Trophoblast cell (in vitro differentiated cells and primary cell): ENCODE results near the gene NHLH2.

Experiments
- DNase-seq, 2 donors: peaks; one replicate each; pipeline ENCODE4 v3.0.0-alpha.2; 2016
- H2AFZ ChIP-seq: 2 replicates; pipeline ENCODE4 v1.6.1; 2013; ENCODE audit warnings: low read length, moderate library complexity, mild to moderate bottlenecking; ENCODE audit not compliant: insufficient read depth, poor library complexity
- H2AK5ac ChIP-seq: 2 replicates; pipeline ENCODE4 v1.6.1; 2013; ENCODE audit warnings: mild to moderate bottlenecking, low read length
- H2BK120ac ChIP-seq: 2 replicates; pipeline ENCODE4 v1.6.1; 2013; ENCODE audit warnings: low read length, mild to moderate bottlenecking, moderate library complexity; ENCODE audit not compliant: insufficient read depth, poor library complexity
- H2BK12ac ChIP-seq: 2 replicates; pipeline ENCODE4 v1.6.1; 2013; ENCODE audit warnings: mild to moderate bottlenecking, low read length, moderate library complexity
- H2BK5ac ChIP-seq: 2 replicates; pipeline ENCODE4 v1.6.1; 2013; ENCODE audit warnings: low read length, low read depth, moderate library complexity, mild to moderate bottlenecking; ENCODE audit not compliant: poor library complexity
- H3K14ac ChIP-seq: 2 replicates; pipeline ENCODE4 v1.6.1; 2013; ENCODE audit warnings: mild to moderate bottlenecking, low read length
- H3K18ac ChIP-seq: 2 replicates; pipeline ENCODE4 v1.6.1; 2013; ENCODE audit warnings: mild to moderate bottlenecking, low read length
- H3K23ac ChIP-seq: 2 replicates; pipeline ENCODE4 v1.6.1; 2013; ENCODE audit warnings: low read length
- H3K27ac ChIP-seq: 2 replicates; pipeline ENCODE4 v1.5.1; 2013; ENCODE audit warnings: low read depth, mild to moderate bottlenecking, inconsistent platforms, low read length, moderate library complexity
- H3K27me3 ChIP-seq: 2 replicates; pipeline ENCODE4 v1.6.1; 2013; ENCODE audit warnings: inconsistent platforms, mild to moderate bottlenecking, low read length, moderate library complexity; ENCODE audit not compliant: insufficient read depth
- H3K36me3 ChIP-seq, 2 experiments: 1 replicate in 1 of 2; 2 replicates in 1 of 2; pipeline ENCODE4 v1.6.1; 2013; ENCODE audit warnings: low read length in 2 of 2, mild to moderate bottlenecking in 2 of 2, moderate library complexity in 1 of 2; ENCODE audit not compliant: insufficient read depth in 2 of 2, control insufficient read depth in 1 of 2
- H3K4ac ChIP-seq: 2 replicates; pipeline ENCODE4 v1.6.1; 2013; ENCODE audit warnings: low read depth, mild to moderate bottlenecking, low read length, moderate library complexity
- H3K4me1 ChIP-seq, 2 experiments: 1 replicate in 1 of 2; 2 replicates in 1 of 2; pipeline ENCODE4 v1.6.1; 2013; ENCODE audit warnings: low read length in 2 of 2, mild to moderate bottlenecking in 2 of 2, moderate library complexity in 1 of 2; ENCODE audit not compliant: insufficient read depth in 2 of 2, control insufficient read depth in 1 of 2
- H3K4me2 ChIP-seq: 2 replicates; pipeline ENCODE4 v1.6.1; 2013; ENCODE audit warnings: inconsistent platforms, mild to moderate bottlenecking, low read length, moderate library complexity
- H3K4me3 ChIP-seq: 2 replicates; pipeline ENCODE4 v1.5.1; 2013; ENCODE audit warnings: mild to moderate bottlenecking, low read depth, low read length, inconsistent platforms
- H3K79me1 ChIP-seq: one replicate; pipeline ENCODE4 v1.6.1; 2013; ENCODE audit warnings: low read length
- H3K79me2 ChIP-seq: 2 replicates; pipeline ENCODE4 v1.6.1; 2013; ENCODE audit warnings: low read length, mild to moderate bottlenecking; ENCODE audit not compliant: control insufficient read depth, insufficient read depth, poor library complexity
- H3K9ac ChIP-seq: 2 replicates; pipeline ENCODE4 v1.6.1; 2013; ENCODE audit warnings: mild to moderate bottlenecking, low read length
- H3K9me3 ChIP-seq: 2 replicates; pipeline ENCODE4 v1.6.1; 2013; ENCODE audit warnings: low read depth, mild to moderate bottlenecking, control low read depth, inconsistent platforms, low read length; ENCODE audit not compliant: insufficient read depth
- H4K12ac ChIP-seq: 2 replicates; pipeline ENCODE4 v1.6.1; 2013; ENCODE audit warnings: low read depth, mild to moderate bottlenecking, low read length, moderate library complexity
- H4K8ac ChIP-seq: 2 replicates; pipeline ENCODE4 v1.6.1; 2013; ENCODE audit warnings: low read depth, mild to moderate bottlenecking, low read length, moderate library complexity
- H4K91ac ChIP-seq: one replicate; pipeline ENCODE4 v1.6.1; 2013; ENCODE audit warnings: low read depth, mild to moderate bottlenecking, low read length, moderate library complexity
- WGBS: extraction: QIAGEN DNeasy Blood & Tissue Kit; methylation state at CpG from one replicate; pipeline ENCODE4 v1.1.7; 2013; ENCODE audit warnings: missing lambda C conversion rate; ENCODE audit not compliant: insufficient read length, insufficient coverage; ENCODE audit errors: extremely low coverage; 5-methylcytosine and 5-hydroxymethylcytosine counted together

Gene NHLH2

GRCh38 chr1:115865704-115866380, 24.9 kb upstream of the NHLH2 start:
- H3K4ac ChIP-seq = no peak overlapping the region
- H2BK12ac ChIP-seq = no peak overlapping the region
- H3K4me2 ChIP-seq = no peak overlapping the region
- no peak overlapping the region for H2AFZ ChIP-seq
- DNase-seq = no peak
- no peaks in the 10 kb centered on the region for H3K9me3 ChIP-seq
- H3K4me1 ChIP-seq = no peaks in the 10 kb centered on the region
- H3K9ac ChIP-seq = no peak overlapping the region
- no peak overlapping the region for H3K14ac ChIP-seq
- no peak overlapping the region for H4K12ac ChIP-seq
- no peak overlapping the region for H4K91ac ChIP-seq
- H4K8ac ChIP-seq = no peak overlapping the region
- no CpG with 5 or more reads among the region's 4 CpGs for WGBS
- H3K27me3 ChIP-seq = no peaks in the 10 kb centered on the region
- no peaks in the 10 kb centered on the region for H3K79me1 ChIP-seq
- H3K23ac ChIP-seq = no peak overlapping the region
- no peak overlapping the region for H3K27ac ChIP-seq
- H2BK120ac ChIP-seq = no peak overlapping the region
- H3K79me2 ChIP-seq = no peaks in the 10 kb centered on the region
- H2AK5ac ChIP-seq = no peak overlapping the region
- H3K18ac ChIP-seq = no peak overlapping the region
- H2BK5ac ChIP-seq = no peak overlapping the region
- no peaks in the 10 kb centered on the region for H3K36me3 ChIP-seq
- no peak overlapping the region for H3K4me3 ChIP-seq

DNA sequence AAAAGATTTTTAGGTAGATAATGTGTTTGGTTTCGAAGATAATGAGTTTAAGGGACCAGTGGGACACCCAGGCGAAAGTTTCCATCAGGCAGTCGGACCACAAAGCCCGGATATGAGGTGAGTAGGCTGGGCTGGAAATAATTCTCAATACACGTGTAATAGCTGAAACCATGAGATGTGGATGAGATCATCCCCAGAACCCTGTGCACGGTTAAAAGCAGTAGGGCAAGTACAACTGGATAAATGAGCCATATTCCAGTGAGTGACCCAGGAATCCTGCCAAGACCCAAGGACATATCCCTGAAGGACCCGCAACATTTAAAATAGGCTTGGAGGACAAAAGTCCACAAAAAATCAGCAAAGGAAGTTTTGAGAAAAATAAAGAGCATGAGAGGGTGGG, 21.5 kb upstream of the NHLH2 start:
- no peaks in the 10 kb centered on the region for H3K27me3 ChIP-seq
- H3K79me2 ChIP-seq = no peaks in the 10 kb centered on the region
- no peak overlapping the region for H4K8ac ChIP-seq
- H2BK12ac ChIP-seq = no peak overlapping the region
- H2AFZ ChIP-seq = no peak overlapping the region
- no peak overlapping the region for H3K4me3 ChIP-seq
- no peak overlapping the region for H3K4me2 ChIP-seq
- 100% methylated on average over 1 of the region's 7 CpGs for WGBS
- H3K4me1 ChIP-seq = no peaks in the 10 kb centered on the region
- H4K91ac ChIP-seq = no peak overlapping the region
- no peak overlapping the region for H2BK120ac ChIP-seq
- H3K27ac ChIP-seq = no peak overlapping the region
- H3K23ac ChIP-seq = no peak overlapping the region
- no peak overlapping the region for H2BK5ac ChIP-seq
- no peaks in the 10 kb centered on the region for H3K36me3 ChIP-seq
- H4K12ac ChIP-seq = no peak overlapping the region
- no peaks in the 10 kb centered on the region for H3K79me1 ChIP-seq
- no peak overlapping the region for H3K9ac ChIP-seq
- H3K14ac ChIP-seq = no peak overlapping the region
- no peak overlapping the region for H2AK5ac ChIP-seq
- no peaks in the 10 kb centered on the region for H3K9me3 ChIP-seq
- H3K4ac ChIP-seq = no peak overlapping the region
- no peak overlapping the region for H3K18ac ChIP-seq
- DNase-seq = no peak

DNA sequence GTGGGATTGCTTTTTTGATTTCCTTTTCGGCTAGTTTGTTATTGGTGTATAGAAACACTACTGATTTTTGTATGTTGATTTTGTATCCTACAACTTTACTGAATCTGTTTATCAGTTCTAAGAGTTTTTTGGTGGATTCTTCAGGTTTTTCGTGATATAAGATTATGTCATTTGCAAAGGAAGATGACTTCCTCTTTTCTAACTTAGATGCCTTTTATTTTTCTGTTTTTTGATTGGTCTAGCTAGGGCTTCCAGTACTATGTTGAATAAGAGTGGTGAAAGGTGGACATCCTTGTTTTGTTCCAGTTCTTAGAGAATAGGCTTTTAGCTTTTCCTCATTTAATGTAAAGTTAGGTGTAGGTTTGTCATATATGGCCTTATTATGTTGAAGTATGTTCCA, 13.1 kb upstream of the NHLH2 start:
- H3K4me1 ChIP-seq = no peaks in the 10 kb centered on the region
- no peak overlapping the region for H3K18ac ChIP-seq
- H4K91ac ChIP-seq = no peak overlapping the region
- H3K4ac ChIP-seq = no peak overlapping the region
- H4K8ac ChIP-seq = no peak overlapping the region
- no peaks in the 10 kb centered on the region for H3K9me3 ChIP-seq
- H2AFZ ChIP-seq = no peak overlapping the region
- no peak overlapping the region for H3K4me3 ChIP-seq
- no peak overlapping the region for H2BK12ac ChIP-seq
- no CpG with 5 or more reads among the region's 2 CpGs for WGBS
- H3K36me3 ChIP-seq = no peaks in the 10 kb centered on the region
- no peak overlapping the region for H3K23ac ChIP-seq
- H3K27me3 ChIP-seq = no peaks in the 10 kb centered on the region
- H3K4me2 ChIP-seq = no peak overlapping the region
- H4K12ac ChIP-seq = no peak overlapping the region
- H2AK5ac ChIP-seq = no peak overlapping the region
- no peak overlapping the region for H3K9ac ChIP-seq
- no peak overlapping the region for H3K14ac ChIP-seq
- DNase-seq = no peak
- no peak overlapping the region for H2BK120ac ChIP-seq
- no peaks in the 10 kb centered on the region for H3K79me2 ChIP-seq
- H2BK5ac ChIP-seq = no peak overlapping the region
- no peaks in the 10 kb centered on the region for H3K79me1 ChIP-seq
- no peak overlapping the region for H3K27ac ChIP-seq

GRCh38 chr1:115850937-115851336, 10.0 kb upstream of the NHLH2 start:
- Histone ChIP-seq H2BK12ac (no peak overlapping the region), H3K4ac (no peak overlapping the region)

More at GRCh38 chr1:115850937-115851336, 10.0 kb upstream of the NHLH2 start:
- Histone ChIP-seq H4K91ac (no peak overlapping the region), H3K36me3 (no peaks in the 10 kb centered on the region), H3K23ac (no peak overlapping the region), H4K12ac (no peak overlapping the region), H3K4me3 (no peak overlapping the region), H3K4me1 (no peaks in the 10 kb centered on the region), H2BK5ac (no peak overlapping the region), H3K79me2 (no peaks in the 10 kb centered on the region), H3K27me3 (no peaks in the 10 kb centered on the region), H4K8ac (no peak overlapping the region), H3K18ac (no peak overlapping the region), H3K79me1 (no peaks in the 10 kb centered on the region), H3K27ac (no peak overlapping the region), H2AK5ac (no peak overlapping the region), H3K4me2 (no peak overlapping the region), H3K9me3 (no peaks in the 10 kb centered on the region), H2AFZ (no peak overlapping the region), H3K9ac (no peak overlapping the region), H3K14ac (no peak overlapping the region), H2BK120ac (no peak overlapping the region)
- no peak for DNase-seq
- no CpG with 5 or more reads among the region's 2 CpGs for WGBS
